Stimulated activated CD8-positive, alpha-beta memory T cell treated with anti-CD3 and anti-CD28 coated beads, Interleukin-15, amount 100 ng/mL, for 24 hours (primary cell): ENCODE results near the gene HMGB2.
A peak's percentile ranks its signal among the peaks of the same experiment; 100 is the strongest.

Experiments
- DNase-seq: peaks from one replicate; pipeline ENCODE4 v3.0.0-alpha.2; 2020; ENCODE audit warnings: low read depth

The HMGB2 gene

GRCh38 chr4:173288296-173288695 is 45.9 kb downstream of the HMGB2 start:
- DNase-seq = peak; percentile 55

DNA sequence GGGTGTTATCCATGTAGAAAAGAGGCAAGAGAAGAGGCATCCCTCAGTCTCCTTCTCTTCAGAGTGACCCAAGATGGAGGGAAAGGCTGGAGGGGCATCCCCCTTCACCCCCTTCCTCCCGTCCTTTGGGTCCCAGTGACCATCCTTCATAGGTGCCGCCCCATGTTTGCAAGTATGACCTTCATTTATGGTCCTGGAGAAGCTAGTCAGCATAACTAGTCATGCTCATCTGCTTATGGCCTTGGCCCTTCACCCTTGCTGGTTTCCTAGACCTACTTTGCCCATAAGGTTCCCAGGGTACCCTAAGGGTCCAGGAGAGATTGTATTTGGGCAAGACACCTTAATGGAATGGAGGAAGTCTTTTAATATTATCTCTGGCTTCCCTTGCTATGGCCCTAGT is 46.7 kb downstream of the HMGB2 start:
- no peak for DNase-seq

DNA sequence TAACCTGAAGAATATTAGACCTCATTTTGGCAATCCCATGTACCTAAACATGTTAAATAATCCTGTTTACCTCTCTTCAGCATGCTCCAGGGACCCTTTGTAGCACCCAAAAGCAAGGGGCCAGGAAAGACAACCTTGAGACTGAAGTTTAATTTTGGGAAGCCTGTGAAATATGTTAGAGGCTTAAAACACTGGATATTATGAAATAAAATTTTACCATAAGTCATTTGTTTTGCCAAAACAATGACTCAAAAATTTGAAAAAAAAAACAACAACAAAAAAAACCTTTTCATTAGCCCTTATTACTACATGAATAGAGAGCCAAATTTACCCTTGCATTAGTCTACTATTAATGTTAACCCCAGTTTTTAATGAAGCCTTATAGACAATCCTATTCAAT is 49.7 kb downstream of the HMGB2 start:
- no peak for DNase-seq

DNA sequence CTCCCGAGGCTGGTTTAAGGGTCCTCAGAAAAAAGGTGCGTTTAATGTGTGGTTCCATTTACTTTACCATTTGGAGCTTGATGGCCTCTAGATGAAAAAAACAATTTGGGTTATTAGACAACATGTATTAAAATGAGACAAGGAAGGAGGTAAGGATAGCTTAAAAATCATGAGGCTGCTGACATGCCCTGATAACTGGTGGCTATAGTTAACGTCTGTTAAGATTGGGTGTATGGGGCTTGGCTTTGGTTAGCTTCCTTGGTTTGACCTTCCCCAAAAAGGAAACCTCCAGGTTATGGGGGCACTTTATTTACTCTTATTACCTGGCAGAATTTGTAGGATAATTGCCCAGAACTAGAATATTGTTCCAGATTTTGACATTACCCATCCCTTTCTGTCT is 51.5 kb downstream of the HMGB2 start:
- DNase-seq = no peak

GRCh38 chr4:173282256-173282562 is 51.9 kb downstream of the HMGB2 start:
- DNase-seq = no peak

- DNase-seq = no peak
Measured at GRCh38 chr4:173281406-173282255, 52.5 kb downstream of the HMGB2 start.
